ENCODE results near the gene GALNT17.

- no peak for TF ChIP-seq CTCF (IDR thresholded peaks at IDR 0.05)
- no peak for TF ChIP-seq POLR2A (IDR thresholded peaks at IDR 0.05)
- no peak for TF ChIP-seq POLR2AphosphoS5 (IDR thresholded peaks at IDR 0.05)
Observed at GRCh38 chr7:71430246-71430645, 298.3 kb downstream of the GALNT17 start.

Measured in prostate gland (tissue), 2 donors.